IMR-90 (cell line): ENCODE measurements around the gene AMZ2. TPM values are rescaled to one million over a fixed set of nuclear protein-coding genes. Genes with fewer than 3 reads are reported as not detected.

Source experiments
- ATAC-seq: fragments of 200-7000 bp; cut with Tn5 transposase; 2 replicates; pipeline ENCODE4 v1.9.1; 2020; ENCODE audit warnings: low read depth, mild to moderate bottlenecking, moderate library complexity
- BruUV-seq: library from RNA; stranded (reverse); fragments of 400-500 nt; replicated peaks from 2 replicates; lab custom pipeline; 2021; lab: Mats Ljungman, UMichigan
- CTCF ChIA-PET: fragments of 300-600 bp; formaldehyde crosslinking; extraction: SDS; loops from one replicate; lab custom pipeline; 2021; ENCODE audit warnings: antibody characterized with exemption; lab: Yijun Ruan, JAX
- POLR2A ChIA-PET: fragments of 300-600 bp; sonication (Branson Sonifier 250); formaldehyde crosslinking; loops from one replicate; lab custom pipeline; 2022; ENCODE audit warnings: antibody characterized with exemption; ENCODE audit not compliant: unreplicated experiment; lab: Charles Lee
- DNase-seq: peaks from one replicate; pipeline ENCODE4 v3.0.0; 2013
- H2AFZ ChIP-seq: replicated peaks from 2 replicates; pipeline ENCODE3; 2013; ENCODE audit warnings: low read length, mild to moderate bottlenecking; ENCODE audit not compliant: poor library complexity
- H2AK5ac ChIP-seq: 2 replicates; pipeline ENCODE4 v1.6.1; 2013; ENCODE audit warnings: low read depth, low read length, inconsistent platforms
- H2AK9ac ChIP-seq: replicated peaks from 2 replicates; pipeline ENCODE3; 2013; ENCODE audit warnings: mild to moderate bottlenecking, low read depth, low read length, moderate library complexity; ENCODE audit not compliant: poor library complexity
- H2BK120ac ChIP-seq: 2 replicates; pipeline ENCODE4 v1.6.1; 2013; ENCODE audit warnings: low read depth, low read length, inconsistent platforms
- H2BK15ac ChIP-seq: 3 replicates; pipeline ENCODE4 v1.6.1; 2013; ENCODE audit warnings: low read depth, low read length, inconsistent platforms
- H2BK20ac ChIP-seq: 2 replicates; pipeline ENCODE4 v1.6.1; 2013; ENCODE audit warnings: low read depth, mild to moderate bottlenecking, inconsistent platforms, low read length, moderate library complexity
- H2BK5ac ChIP-seq: 2 replicates; pipeline ENCODE4 v1.6.1; 2013; ENCODE audit warnings: mild to moderate bottlenecking, low read depth, low read length, inconsistent platforms; ENCODE audit not compliant: poor library complexity, severe bottlenecking
- H3K14ac ChIP-seq: replicated peaks from 2 replicates; pipeline ENCODE4 v1.6.1; 2013; ENCODE audit warnings: low read depth, low read length, inconsistent platforms
- H3K18ac ChIP-seq: 2 replicates; pipeline ENCODE4 v1.6.1; 2013; ENCODE audit warnings: low read depth, low read length, control low read depth
- H3K23ac ChIP-seq: 2 replicates; pipeline ENCODE4 v1.6.1; 2013; ENCODE audit warnings: low read depth, low read length, inconsistent platforms
- H3K27ac ChIP-seq: 2 replicates; pipeline ENCODE4 v1.5.1; 2013; ENCODE audit warnings: mild to moderate bottlenecking, control low read depth, low read length; ENCODE audit not compliant: insufficient read depth
- H3K27me3 ChIP-seq: 2 replicates; pipeline ENCODE4 v1.6.1; 2013; ENCODE audit warnings: low read length; ENCODE audit not compliant: control insufficient read depth, insufficient read depth
- H3K36me3 ChIP-seq: 2 replicates; pipeline ENCODE4 v1.6.1; 2013; ENCODE audit warnings: low read length, mixed read lengths; ENCODE audit not compliant: control insufficient read depth, insufficient read depth
- H3K4ac ChIP-seq: 2 replicates; pipeline ENCODE4 v1.6.1; 2013; ENCODE audit warnings: low read depth, low read length, inconsistent platforms
- H3K4me1 ChIP-seq: 2 replicates; pipeline ENCODE4 v1.6.1; 2013; ENCODE audit warnings: low read length, mixed read lengths; ENCODE audit not compliant: control insufficient read depth, insufficient read depth
- H3K4me2 ChIP-seq: 2 replicates; pipeline ENCODE4 v1.6.1; 2013; ENCODE audit warnings: low read depth, mild to moderate bottlenecking, control low read depth, low read length, moderate library complexity
- H3K4me3 ChIP-seq: 2 replicates; pipeline ENCODE4 v1.5.1; 2013; ENCODE audit warnings: low read depth, mild to moderate bottlenecking, control low read depth, low read length, moderate library complexity; ENCODE audit not compliant: insufficient read depth
- H3K56ac ChIP-seq: 2 replicates; pipeline ENCODE4 v1.6.1; 2013; ENCODE audit warnings: low read length, inconsistent platforms; ENCODE audit not compliant: insufficient read depth; ENCODE audit errors: extremely low read depth
- H3K79me1 ChIP-seq, 2 experiments: 2 replicates each; pipeline ENCODE4 v1.6.1; 2013; ENCODE audit warnings: low read length in 2 of 2, inconsistent platforms in 1 of 2, low read depth in 1 of 2
- H3K9ac ChIP-seq: 2 replicates; pipeline ENCODE4 v1.6.1; 2013; ENCODE audit warnings: low read depth, low read length, control low read depth
- H3K9me1 ChIP-seq: 2 replicates; pipeline ENCODE4 v1.6.1; 2013; ENCODE audit warnings: low read length, inconsistent platforms; ENCODE audit not compliant: insufficient read depth
- H3K9me3 ChIP-seq: 2 replicates; pipeline ENCODE4 v1.6.1; 2013; ENCODE audit warnings: low read length; ENCODE audit not compliant: control insufficient read depth, insufficient read depth
- H4K20me1 ChIP-seq: 2 replicates; pipeline ENCODE4 v1.6.1; 2013; ENCODE audit warnings: low read length, inconsistent platforms; ENCODE audit not compliant: insufficient read depth
- H4K5ac ChIP-seq: 2 replicates; pipeline ENCODE4 v1.6.1; 2013; ENCODE audit warnings: mild to moderate bottlenecking, low read depth, low read length, control low read depth
- H4K8ac ChIP-seq, 2 experiments: 2 replicates each; pipeline ENCODE4 v1.6.1; 2013; ENCODE audit warnings: low read depth in 2 of 2, low read length in 2 of 2, control low read depth in 1 of 2, inconsistent platforms in 1 of 2
- H4K91ac ChIP-seq: 2 replicates; pipeline ENCODE4 v1.6.1; 2013; ENCODE audit warnings: low read depth, low read length, inconsistent platforms; ENCODE audit not compliant: insufficient read depth
- CHD1 ChIP-seq: IDR thresholded peaks from 2 replicates; pipeline ENCODE4 v1.6.1; 2012; ENCODE audit warnings: low read depth, low read length, improper control_type of control experiment
- FOS ChIP-seq: fragments of 150-350 bp; IDR thresholded peaks from 2 replicates; pipeline ENCODE4 v1.6.1; 2016; ENCODE audit warnings: low read depth, low read length
- MAFK ChIP-seq: IDR thresholded peaks from 2 replicates; pipeline ENCODE4 v1.6.1; 2012; ENCODE audit warnings: low read depth, low read length, improper control_type of control experiment
- NFE2L2 ChIP-seq: fragments of 150-350 bp; IDR thresholded peaks from 2 replicates; pipeline ENCODE4 v1.6.1; 2016; ENCODE audit warnings: low read depth, mild to moderate bottlenecking, low read length
- RAD21 ChIP-seq: IDR thresholded peaks from 2 replicates; pipeline ENCODE4 v1.6.1; 2012; ENCODE audit warnings: low read length, improper control_type of control experiment
- RCOR1 ChIP-seq: IDR thresholded peaks from 2 replicates; pipeline ENCODE4 v1.6.1; 2012; ENCODE audit warnings: mild to moderate bottlenecking, low read length, improper control_type of control experiment; ENCODE audit not compliant: insufficient replicate concordance
- RFX5 ChIP-seq: IDR thresholded peaks from 2 replicates; pipeline ENCODE4 v1.8.0; 2012; ENCODE audit warnings: low read depth, mild to moderate bottlenecking, low read length, moderate library complexity
- SMC3 ChIP-seq: fragments of 150-350 bp; IDR thresholded peaks from 2 replicates; pipeline ENCODE4 v1.6.1; 2016; ENCODE audit warnings: low read depth, mild to moderate bottlenecking, antibody characterized with exemption, low read length, moderate library complexity
- WGBS, 2 experiments: methylation state at CpG; one replicate each; pipeline versions ENCODE4 v1.1.5 to v1.1.7; 2013; ENCODE audit warnings: missing lambda C conversion rate in 2 of 2; ENCODE audit not compliant: insufficient read length in 1 of 2; ENCODE audit errors: extremely low coverage in 2 of 2; 5-methylcytosine and 5-hydroxymethylcytosine counted together
- dilution Hi-C: fragments of 300-500 bp; cut with HindIII; formaldehyde crosslinking; loops from one replicate; pipeline ENCODE4 v1.14.3; 2018; ENCODE audit warnings: low sequenced_read_pairs; ENCODE audit not compliant: unreplicated experiment
- in situ Hi-C: fragments of 300-500 bp; cut with MboI; formaldehyde crosslinking; loops from 3 replicates; pipeline ENCODE4 v1.14.3; 2019; ENCODE audit warnings: low sequenced_read_pairs, inconsistent platforms, mixed read lengths
- intact Hi-C: fragments of 100-400 bp; cut with micrococcal nuclease; formaldehyde crosslinking; loops from 2 replicates; pipeline ENCODE4 v1.10.0; 2022
- polyA plus RNA-seq, 3 experiments: library from polyadenylated mRNA; depleted of rRNA; stranded (reverse); fragments of >200 nt; gene quantifications; 2 replicates each; pipeline ENCODE4 v1.2.3, GENCODE V29; 2012; ENCODE audit warnings: low replicate concordance in 1 of 3
- total RNA-seq: library from RNA; depleted of rRNA; stranded (reverse); fragments of >200 nt; gene quantifications from 2 replicates; pipeline ENCODE4 v1.2.3, GENCODE V29; 2012
- TF ChIP-seq, protein P1 (sequence below): fragments of 150-350 bp; IDR thresholded peaks from 2 replicates; pipeline ENCODE4 v1.6.1; 2017; ENCODE audit warnings: mild to moderate bottlenecking, antibody characterized with exemption, low read length, low read depth
- TF ChIP-seq, protein P2 (sequence below): conservative IDR thresholded peaks from 2 replicates; pipeline ENCODE4 v1.5.1; 2012; ENCODE audit warnings: mild to moderate bottlenecking, low read depth, low read length, improper control_type of control experiment
- TF ChIP-seq, protein P3 (sequence below): fragments of 150-350 bp; IDR thresholded peaks from 2 replicates; pipeline ENCODE4 v1.6.1; 2016; ENCODE audit warnings: low read depth, mild to moderate bottlenecking, low read length, moderate library complexity, borderline replicate concordance

Gene AMZ2
- total and polyA plus RNA-seq, 2 of the 4 experiments (the other 2 are of a cell fraction): 65.4 to 90.2 TPM

DNA sequence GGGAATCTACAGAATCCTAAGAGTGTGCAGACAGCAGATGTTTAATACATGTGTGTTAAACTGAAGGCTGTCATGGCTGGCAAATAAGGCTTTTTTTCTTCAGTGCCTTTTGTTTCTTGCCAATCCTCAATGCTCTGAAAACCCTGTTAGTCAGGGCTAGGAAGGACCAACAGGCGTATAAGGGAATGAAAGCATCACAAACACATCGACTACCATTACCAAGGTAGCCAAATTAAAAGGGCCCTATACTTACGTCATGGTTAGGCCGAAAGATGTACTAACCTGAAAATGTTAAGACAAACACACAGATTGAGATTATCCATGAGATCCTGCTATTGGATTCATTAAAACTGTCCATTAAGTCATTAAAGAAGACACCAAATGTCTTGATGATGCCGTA lies 30.0 kb downstream of the AMZ2 start:
- in situ Hi-C loops (no loop called here), intact Hi-C loops (no loop called here), dilution Hi-C loops (no loop called here)
- no CpG with 5 or more reads among the region's 5 CpGs for WGBS, 2 experiments
- Histone ChIP-seq H4K20me1 (no peaks in the 10 kb centered on the region), H3K14ac (no peak overlapping the region), H4K91ac (no peak overlapping the region), H3K79me1 (no peaks in the 10 kb centered on the region), H4K8ac (no peak overlapping the region), H3K9me3 (peaks cover 8% of the 10 kb centered on the region), H2BK120ac (no peak overlapping the region), H3K27me3 (no peaks in the 10 kb centered on the region), H2AK9ac (no peak overlapping the region), H3K56ac (no peak overlapping the region), H3K4ac (no peak overlapping the region), H2AK5ac (no peak overlapping the region), H3K18ac (no peak overlapping the region), H3K9me1 (no peaks in the 10 kb centered on the region), H3K27ac (no peak overlapping the region), H2BK5ac (no peak overlapping the region), H2BK20ac (no peak overlapping the region), H2BK15ac (no peak overlapping the region), H4K5ac (no peak overlapping the region), H3K36me3 (no peaks in the 10 kb centered on the region), H2AFZ (no peak overlapping the region), H3K4me2 (no peak overlapping the region), H3K23ac (no peak overlapping the region), H3K4me1 (no peaks in the 10 kb centered on the region), H3K4me3 (no peak overlapping the region), H3K9ac (no peak overlapping the region)
- DNase-seq: no peak
- ChIA-PET POLR2A (no interaction called here), CTCF (no interaction called here)
- no peak for ATAC-seq
- no TSS peak for BruUV-seq
- TF ChIP-seq RFX5 (no peak), RAD21 (no peak), RCOR1 (no peak), CHD1 (no peak), MAFK (no peak), SMC3 (no peak), NFE2L2 (no peak), FOS (no peak)
- TF ChIP-seq, protein P1, sequence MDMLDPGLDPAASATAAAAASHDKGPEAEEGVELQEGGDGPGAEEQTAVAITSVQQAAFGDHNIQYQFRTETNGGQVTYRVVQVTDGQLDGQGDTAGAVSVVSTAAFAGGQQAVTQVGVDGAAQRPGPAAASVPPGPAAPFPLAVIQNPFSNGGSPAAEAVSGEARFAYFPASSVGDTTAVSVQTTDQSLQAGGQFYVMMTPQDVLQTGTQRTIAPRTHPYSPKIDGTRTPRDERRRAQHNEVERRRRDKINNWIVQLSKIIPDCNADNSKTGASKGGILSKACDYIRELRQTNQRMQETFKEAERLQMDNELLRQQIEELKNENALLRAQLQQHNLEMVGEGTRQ: no peak
- TF ChIP-seq, protein P2, sequence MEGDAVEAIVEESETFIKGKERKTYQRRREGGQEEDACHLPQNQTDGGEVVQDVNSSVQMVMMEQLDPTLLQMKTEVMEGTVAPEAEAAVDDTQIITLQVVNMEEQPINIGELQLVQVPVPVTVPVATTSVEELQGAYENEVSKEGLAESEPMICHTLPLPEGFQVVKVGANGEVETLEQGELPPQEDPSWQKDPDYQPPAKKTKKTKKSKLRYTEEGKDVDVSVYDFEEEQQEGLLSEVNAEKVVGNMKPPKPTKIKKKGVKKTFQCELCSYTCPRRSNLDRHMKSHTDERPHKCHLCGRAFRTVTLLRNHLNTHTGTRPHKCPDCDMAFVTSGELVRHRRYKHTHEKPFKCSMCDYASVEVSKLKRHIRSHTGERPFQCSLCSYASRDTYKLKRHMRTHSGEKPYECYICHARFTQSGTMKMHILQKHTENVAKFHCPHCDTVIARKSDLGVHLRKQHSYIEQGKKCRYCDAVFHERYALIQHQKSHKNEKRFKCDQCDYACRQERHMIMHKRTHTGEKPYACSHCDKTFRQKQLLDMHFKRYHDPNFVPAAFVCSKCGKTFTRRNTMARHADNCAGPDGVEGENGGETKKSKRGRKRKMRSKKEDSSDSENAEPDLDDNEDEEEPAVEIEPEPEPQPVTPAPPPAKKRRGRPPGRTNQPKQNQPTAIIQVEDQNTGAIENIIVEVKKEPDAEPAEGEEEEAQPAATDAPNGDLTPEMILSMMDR: no peak
- TF ChIP-seq, protein P3, sequence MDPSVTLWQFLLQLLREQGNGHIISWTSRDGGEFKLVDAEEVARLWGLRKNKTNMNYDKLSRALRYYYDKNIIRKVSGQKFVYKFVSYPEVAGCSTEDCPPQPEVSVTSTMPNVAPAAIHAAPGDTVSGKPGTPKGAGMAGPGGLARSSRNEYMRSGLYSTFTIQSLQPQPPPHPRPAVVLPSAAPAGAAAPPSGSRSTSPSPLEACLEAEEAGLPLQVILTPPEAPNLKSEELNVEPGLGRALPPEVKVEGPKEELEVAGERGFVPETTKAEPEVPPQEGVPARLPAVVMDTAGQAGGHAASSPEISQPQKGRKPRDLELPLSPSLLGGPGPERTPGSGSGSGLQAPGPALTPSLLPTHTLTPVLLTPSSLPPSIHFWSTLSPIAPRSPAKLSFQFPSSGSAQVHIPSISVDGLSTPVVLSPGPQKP: no peak
